ENCODE results near the gene PPP6C.
"Not testable (repeated sequence)": the region's sequence is repeated elsewhere in the genome, so short reads cannot be mapped to it uniquely, and the experiment has no call there.

PPP6C gene

GRCh38 chr9:125169895-125170294, 19.7 kb downstream of the PPP6C start:
- CTCF ChIA-PET, result no interaction called here
- POLR2A ChIA-PET, result no interaction called here
- DNase-seq (ENCODE audit: low read depth, low spot score), result no peak
- no peak overlapping the region for H3K4me3 ChIP-seq (ENCODE audit: low read depth, low read length)
- no peak for TF ChIP-seq CTCF (IDR thresholded peaks at IDR 0.05; ENCODE audit: insufficient read depth, low read length, missing control alignments)

- DNase-seq (ENCODE audit: low read depth, low spot score), result no peak
- CTCF ChIA-PET, result no interaction called here
- TF ChIP-seq CTCF (IDR thresholded peaks at IDR 0.05; ENCODE audit: insufficient read depth, low read length, missing control alignments), result no peak
- POLR2A ChIA-PET, result interaction anchor here (0.5 kb wide), 1 partner anchor 41 kb away, joined by 3 read pairs; no protein-coding TSS in a partner anchor
- H3K4me3 ChIP-seq (ENCODE audit: low read depth, low read length), result no peak overlapping the region
Observed at GRCh38 chr9:125166762-125167161, 22.8 kb downstream of the PPP6C start.

- POLR2A ChIA-PET; CTCF ChIA-PET; H3K4me3 ChIP-seq (ENCODE audit: low read depth, low read length); DNase-seq (ENCODE audit: low read depth, low spot score): not testable (repeated sequence)
Observed at GRCh38 chr9:125162891-125163290, 26.7 kb downstream of the PPP6C start.

GRCh38 chr9:125161284-125161918, 28.2 kb downstream of the PPP6C start:
- DNase-seq (ENCODE audit: low read depth, low spot score), result no peak
- CTCF ChIA-PET, result interaction anchor here (1.1 to 1.2 kb wide), 2 partner anchors 13 to 18 kb away, joined by 3 to 8 read pairs; partner anchors contain the start of gene SCAI
- POLR2A ChIA-PET, result interaction anchor here (0.6 to 1.0 kb wide), 2 partner anchors 9 to 300 kb away, joined by 3 to 4 read pairs; partner anchors contain the start of gene RPL35
- no peak overlapping the region for H3K4me3 ChIP-seq (ENCODE audit: low read depth, low read length)
- no peak for TF ChIP-seq CTCF (IDR thresholded peaks at IDR 0.05; ENCODE audit: insufficient read depth, low read length, missing control alignments)

GRCh38 chr9:125160750-125161149, 28.9 kb downstream of the PPP6C start:
- DNase-seq (ENCODE audit: low read depth, low spot score), result no peak
- ChIA-PET POLR2A (no interaction called here), CTCF (interaction anchor here (1.1 to 1.2 kb wide), 2 partner anchors 13 to 17 kb away, joined by 3 to 8 read pairs; partner anchors contain the start of gene SCAI)
- no peak for TF ChIP-seq CTCF (IDR thresholded peaks at IDR 0.05; ENCODE audit: insufficient read depth, low read length, missing control alignments)
- H3K4me3 ChIP-seq (ENCODE audit: low read depth, low read length), result no peak overlapping the region

GRCh38 chr9:125156551-125156950, 33.1 kb downstream of the PPP6C start:
- no peak for TF ChIP-seq CTCF (IDR thresholded peaks at IDR 0.05; ENCODE audit: insufficient read depth, low read length, missing control alignments)
- no peak overlapping the region for H3K4me3 ChIP-seq (ENCODE audit: low read depth, low read length)
- CTCF ChIA-PET, result interaction anchor here (0.9 to 1.5 kb wide), 4 partner anchors 9 to 15 kb away, joined by 3 to 6 read pairs (median 4); no protein-coding TSS in a partner anchor
- POLR2A ChIA-PET, result no interaction called here
- DNase-seq (ENCODE audit: low read depth, low spot score), result no peak
